Activated CD8-positive, alpha-beta memory T cell treated with anti-CD3 and anti-CD28 coated beads for 36 hours (primary cell): ENCODE measurements around the gene THBS2. TPM values are rescaled to one million over a fixed set of nuclear protein-coding genes. Genes with fewer than 3 reads are reported as not detected.
"Not testable (repeated sequence)": the region's sequence is repeated elsewhere in the genome, so short reads cannot be mapped to it uniquely, and the experiment has no call there.

ENCODE experiments used
- CTCF ChIA-PET: fragments of 350-600 bp; sonication (Branson Sonifier 250); formaldehyde crosslinking; loops from one replicate; lab custom pipeline; 2021; ENCODE audit warnings: antibody characterized with exemption; lab: Charles Lee
- POLR2A ChIA-PET: fragments of 350-600 bp; sonication (Branson Sonifier 250); formaldehyde crosslinking; loops from one replicate; lab custom pipeline; 2021; ENCODE audit warnings: antibody characterized with exemption; lab: Charles Lee
- total RNA-seq, 2 experiments: library from RNA; stranded (reverse); gene quantifications; one replicate each; pipeline ENCODE4 v1.2.3, GENCODE V29; 2021

Gene THBS2
- total RNA-seq, 2 experiments from 2014 or later, result not detected

DNA sequence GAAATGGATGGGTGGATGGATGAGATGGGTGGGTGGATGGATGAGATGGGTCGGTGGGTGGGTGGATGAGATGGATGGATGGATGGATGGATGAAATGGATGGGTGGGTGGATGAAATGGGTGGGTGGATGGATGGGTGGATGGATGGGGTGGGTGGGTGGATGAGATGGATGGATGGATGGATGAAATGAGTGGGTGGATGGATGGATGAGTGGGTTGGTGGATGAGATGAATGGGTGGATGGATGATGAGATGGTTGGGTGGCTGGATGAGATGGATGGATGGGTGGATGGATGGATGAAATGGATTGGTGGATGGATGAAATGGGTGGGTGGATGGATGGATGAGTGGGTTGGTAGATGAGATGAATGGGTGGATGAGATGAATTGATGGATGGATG lies 35.7 kb downstream of the THBS2 start:
- CTCF ChIA-PET, result no interaction called here
- POLR2A ChIA-PET, result no interaction called here

- ChIA-PET CTCF (no interaction called here), POLR2A (no interaction called here)
Measured at GRCh38 chr6:169216830-169217229, 36.8 kb downstream of the THBS2 start.

DNA sequence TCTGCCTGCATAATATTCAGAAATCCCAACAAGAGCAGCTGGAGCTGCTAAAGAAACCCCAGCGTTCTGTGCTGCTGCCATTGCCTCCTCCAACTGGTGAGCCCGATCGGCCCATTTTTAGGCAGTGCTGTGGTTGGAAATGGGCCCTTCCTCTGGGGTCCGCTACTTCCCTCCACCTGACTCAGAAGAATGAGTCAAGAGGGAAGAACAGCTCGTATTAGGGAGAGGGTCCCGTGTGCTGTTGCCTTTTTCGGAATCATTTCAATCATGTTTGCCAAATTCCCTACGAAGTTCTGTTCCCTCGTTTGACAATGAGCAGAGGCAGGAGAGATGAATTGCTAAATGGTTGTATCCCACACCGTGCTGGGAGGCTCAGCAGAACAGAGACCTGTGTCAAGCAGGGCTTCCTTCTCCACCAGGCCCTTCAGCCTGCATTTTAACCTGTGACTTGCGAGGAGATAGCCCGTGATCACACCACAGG lies 38.4 kb downstream of the THBS2 start:
- CTCF ChIA-PET, result no interaction called here
- POLR2A ChIA-PET, result no interaction called here

DNA sequence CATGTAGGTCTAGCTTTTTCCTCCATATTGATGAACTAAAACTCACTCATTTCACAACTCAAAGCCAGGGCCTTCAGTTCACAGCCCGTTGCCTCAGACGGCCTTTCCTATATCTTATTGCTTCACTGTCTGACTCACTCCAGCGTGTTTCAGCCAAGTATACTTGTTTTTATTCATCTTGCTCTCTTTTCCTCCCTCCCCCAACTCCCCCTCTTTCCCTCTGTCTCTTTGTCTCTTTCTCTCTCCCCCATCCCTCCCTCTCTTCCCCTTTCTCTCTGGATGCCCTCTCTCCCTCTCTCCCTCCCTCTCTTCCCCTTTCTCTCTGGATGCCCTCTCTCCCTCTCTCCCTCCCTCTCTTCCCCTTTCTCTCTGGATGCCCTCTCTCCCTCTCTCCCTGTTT lies 38.9 kb downstream of the THBS2 start:
- POLR2A ChIA-PET, CTCF ChIA-PET: not testable (repeated sequence)

DNA sequence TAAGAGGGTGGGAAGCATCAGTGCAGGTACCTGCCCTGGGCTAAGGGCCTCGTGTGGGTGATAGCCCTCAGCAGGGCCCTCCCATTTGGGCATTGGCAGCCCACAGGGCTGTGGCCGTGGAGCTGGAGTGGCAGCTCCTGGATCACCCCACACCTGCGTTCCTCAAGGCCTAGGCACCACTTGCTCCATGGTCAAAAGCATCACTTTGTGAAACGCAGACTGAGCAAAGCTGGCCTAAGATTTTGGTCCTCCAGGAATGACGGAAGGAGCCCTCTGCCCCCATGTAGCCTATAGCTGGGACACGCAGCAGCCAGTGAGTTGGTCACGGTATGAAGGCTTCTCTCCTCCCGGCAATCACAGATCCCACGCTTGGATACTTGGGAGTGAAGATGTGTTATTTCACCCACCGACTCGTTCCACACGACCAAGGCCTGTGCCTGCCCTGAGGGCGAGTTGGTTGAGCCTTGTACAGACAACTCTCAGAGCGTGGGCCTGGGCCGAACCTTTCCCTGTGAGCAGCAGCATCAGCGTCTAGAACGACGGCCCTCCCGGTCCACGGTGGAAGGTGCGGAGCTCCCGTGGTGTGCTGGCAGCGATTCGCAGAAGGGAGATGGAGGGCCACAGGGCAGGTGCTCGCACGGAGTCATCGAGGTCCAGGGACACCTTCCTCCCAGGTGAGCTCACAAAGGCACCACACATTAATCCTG lies 39.7 kb downstream of the THBS2 start:
- POLR2A ChIA-PET, result interaction anchor here (0.6 to 1.4 kb wide), 5 partner anchors 321 to 1238 kb away, joined by 3 to 8 read pairs (median 4); partner anchors contain the start of genes C6orf120 and WDR27
- CTCF ChIA-PET, result interaction anchor here (0.6 to 0.7 kb wide), 2 partner anchors 32 to 361 kb away, joined by 3 to 4 read pairs; no protein-coding TSS in a partner anchor

DNA sequence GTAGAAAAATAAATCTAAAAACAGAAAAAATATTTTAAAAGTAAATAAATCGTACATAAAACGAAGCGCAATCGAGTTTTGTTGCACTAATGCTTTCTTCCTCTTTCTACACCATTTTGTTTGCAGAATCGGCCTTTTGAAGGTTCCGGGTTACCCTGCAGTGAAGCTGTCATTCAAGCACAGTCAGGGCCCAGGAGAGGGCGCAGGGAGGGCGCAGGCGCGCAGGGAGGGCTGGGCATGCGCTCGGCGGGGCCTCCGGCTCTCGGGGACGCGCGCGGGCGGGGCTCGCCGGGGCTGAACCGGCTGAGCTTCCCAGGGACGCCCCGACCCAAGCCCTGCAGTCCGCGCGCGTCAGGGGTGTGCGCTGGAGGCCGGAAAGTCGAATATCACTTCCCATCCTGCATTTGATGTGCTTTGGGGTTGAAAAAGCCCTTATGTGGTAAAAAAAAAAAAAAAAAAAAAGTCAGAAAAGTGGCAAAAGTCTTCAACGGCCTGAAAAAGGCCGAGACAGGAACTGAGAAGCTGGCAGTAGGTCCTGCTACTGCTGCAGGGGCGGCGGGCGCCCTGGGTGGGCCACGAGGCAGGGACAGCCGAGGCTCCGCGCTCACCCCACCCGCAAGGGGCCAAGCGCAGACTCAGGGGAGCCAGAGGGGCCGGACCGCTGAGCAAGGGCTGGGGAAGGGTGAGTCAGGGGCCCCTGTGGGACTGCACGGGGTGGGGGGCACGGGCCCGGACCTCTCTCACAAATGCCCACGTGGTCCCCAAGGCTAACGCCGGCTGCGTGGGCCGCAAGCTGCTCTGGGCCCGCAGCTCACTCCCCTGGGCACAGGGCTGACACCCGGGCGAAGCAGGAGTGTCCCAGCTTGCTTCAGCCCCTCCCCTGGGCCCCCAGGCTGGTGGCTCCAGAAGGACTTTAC lies 40.5 kb downstream of the THBS2 start:
- ChIA-PET CTCF (interaction anchor here (0.7 to 1.1 kb wide), 3 partner anchors 14 to 360 kb away, joined by 3 to 4 read pairs (median 4); no protein-coding TSS in a partner anchor), POLR2A (interaction anchor here (0.6 to 1.4 kb wide), 5 partner anchors 320 to 1238 kb away, joined by 3 to 8 read pairs (median 4); partner anchors contain the start of genes C6orf120 and WDR27)

DNA sequence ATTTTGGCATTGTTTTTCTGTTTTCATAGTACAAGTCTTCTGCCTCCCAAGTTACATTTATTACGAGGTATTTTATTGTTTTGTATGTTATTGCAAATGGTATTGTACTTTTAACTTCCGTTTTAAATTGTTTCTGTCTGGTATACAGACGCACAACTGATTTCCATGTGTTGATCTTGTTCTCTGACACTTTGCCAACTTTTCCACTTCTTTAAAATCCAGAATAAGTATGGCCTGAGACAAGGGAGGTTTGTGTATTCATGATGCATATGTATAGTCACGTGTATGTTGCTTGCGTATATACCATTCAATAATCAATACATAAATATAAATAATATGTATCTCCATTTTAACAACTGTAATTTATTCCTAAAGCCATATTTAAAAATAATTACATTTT lies 41.2 kb downstream of the THBS2 start:
- POLR2A ChIA-PET, result no interaction called here

GRCh38 chr6:169211881-169212280 lies 41.8 kb downstream of the THBS2 start:
- ChIA-PET POLR2A (no interaction called here), CTCF (no interaction called here)

More for the DNA sequence above, 41.2 kb downstream of the THBS2 start:
- CTCF ChIA-PET, result interaction anchor here (0.7 to 1.1 kb wide), 2 partner anchors 14 to 25 kb away, joined by 3 to 4 read pairs; no protein-coding TSS in a partner anchor

GRCh38 chr6:169210611-169211010 lies 43.0 kb downstream of the THBS2 start:
- POLR2A ChIA-PET, result no interaction called here
- CTCF ChIA-PET, result no interaction called here

GRCh38 chr6:169208011-169208410 lies 45.6 kb downstream of the THBS2 start:
- ChIA-PET POLR2A (no interaction called here), CTCF (no interaction called here)

DNA sequence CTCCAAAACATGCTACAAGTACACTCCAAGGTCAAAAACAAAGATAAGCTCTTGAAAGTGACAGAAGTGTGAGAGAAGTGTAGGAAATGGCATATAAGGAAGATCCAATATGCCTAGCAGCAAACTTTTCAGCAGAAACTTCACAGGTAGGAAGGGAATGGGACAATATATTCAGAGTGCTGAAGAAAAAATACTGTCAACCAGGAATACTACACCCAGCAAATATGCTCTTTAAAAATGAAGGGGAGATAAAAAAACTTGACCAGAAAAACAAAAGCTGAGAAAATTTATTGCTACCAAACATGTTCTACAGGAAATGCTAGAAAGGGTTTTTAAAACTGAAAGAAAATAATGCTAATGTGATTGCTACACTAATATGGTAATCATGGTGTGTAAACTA lies 46.2 kb downstream of the THBS2 start:
- ChIA-PET POLR2A (no interaction called here), CTCF (no interaction called here)

- ChIA-PET POLR2A (no interaction called here), CTCF (no interaction called here)
Measured at GRCh38 chr6:169205176-169206160, 48.2 kb downstream of the THBS2 start.

GRCh38 chr6:169204167-169204566 lies 49.5 kb downstream of the THBS2 start:
- ChIA-PET POLR2A (no interaction called here), CTCF (no interaction called here)

GRCh38 chr6:169201985-169202384 lies 51.7 kb downstream of the THBS2 start:
- CTCF ChIA-PET, result no interaction called here
- POLR2A ChIA-PET, result no interaction called here

DNA sequence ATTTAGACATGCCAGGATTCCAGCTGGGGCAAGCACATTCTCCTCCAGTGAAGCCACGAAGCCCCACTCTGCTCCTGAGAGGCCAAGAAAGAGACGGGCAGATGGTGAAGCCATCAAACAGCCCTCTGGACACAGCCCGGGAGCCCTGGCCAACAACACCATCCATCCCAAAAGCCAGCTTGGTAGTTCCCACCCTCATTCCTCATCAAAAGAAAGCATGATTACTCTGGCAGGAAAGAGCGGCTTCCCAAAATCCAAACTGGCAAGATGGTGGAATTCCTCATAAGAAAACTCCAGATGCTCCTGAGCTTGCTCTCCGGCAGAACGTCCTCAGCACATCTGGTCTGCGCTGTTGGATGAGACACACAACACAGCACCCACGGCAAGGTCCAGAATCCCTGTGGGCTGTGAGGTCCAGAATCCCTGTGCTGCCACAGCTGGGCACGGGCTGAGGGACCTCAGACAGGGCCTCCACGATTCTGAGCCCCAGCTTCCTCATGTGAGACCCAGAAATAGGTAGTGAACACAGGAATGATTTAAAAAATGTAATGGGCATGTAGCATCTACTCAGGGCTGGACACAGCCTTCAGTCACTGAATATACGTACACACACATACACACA lies 52.6 kb downstream of the THBS2 start:
- CTCF ChIA-PET, result no interaction called here
- POLR2A ChIA-PET, result no interaction called here

DNA sequence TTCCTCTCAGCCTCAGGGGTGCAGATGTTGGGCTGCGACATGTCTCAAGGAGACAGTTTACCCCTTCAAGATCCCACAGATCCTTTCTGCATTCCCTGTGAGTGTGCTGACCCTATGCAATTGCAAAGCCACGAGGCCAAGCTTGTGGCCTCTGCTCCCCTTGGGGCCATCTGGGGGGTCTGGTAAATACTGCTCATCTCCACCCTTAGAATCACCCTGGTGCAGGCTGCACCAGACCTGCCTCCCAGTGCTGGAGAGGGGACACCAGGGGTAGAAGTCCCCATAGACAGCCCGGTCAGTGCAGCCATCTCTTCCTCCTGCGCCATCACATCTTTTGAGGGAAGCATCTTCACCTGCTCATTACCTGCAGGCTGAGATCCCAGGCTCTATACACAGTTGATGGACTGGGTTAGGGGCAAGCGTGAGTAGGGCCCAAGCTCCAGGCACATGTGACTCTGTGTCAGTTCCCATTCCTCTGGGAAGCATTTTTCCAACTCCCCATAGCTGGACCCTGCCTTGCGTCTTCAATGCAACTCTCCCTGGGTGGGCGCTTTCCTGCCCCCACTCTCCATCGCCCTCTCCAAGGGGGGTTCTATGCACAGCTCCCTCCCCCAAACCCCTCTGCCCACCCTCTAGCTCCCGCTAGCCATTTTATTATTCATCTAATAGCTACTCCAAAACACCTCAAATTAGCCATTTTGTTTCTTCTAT lies 53.9 kb downstream of the THBS2 start:
- ChIA-PET CTCF (no interaction called here), POLR2A (no interaction called here)

- ChIA-PET POLR2A (no interaction called here), CTCF (interaction anchor here (1.1 kb wide), 1 partner anchor 14 kb away, joined by 3 read pairs; no protein-coding TSS in a partner anchor)
Measured at GRCh38 chr6:169198885-169199284, 54.8 kb downstream of the THBS2 start.

GRCh38 chr6:169197929-169198328 lies 55.7 kb downstream of the THBS2 start:
- POLR2A ChIA-PET, result not testable (repeated sequence)
- CTCF ChIA-PET, result interaction anchor here (1.1 kb wide), 1 partner anchor 15 kb away, joined by 3 read pairs; no protein-coding TSS in a partner anchor
